Measurements from ENCODE around the gene ZNF771.
"Not testable (repeated sequence)": the region's sequence is repeated elsewhere in the genome, so short reads cannot be mapped to it uniquely, and the experiment has no call there.

Gene ZNF771

DNA sequence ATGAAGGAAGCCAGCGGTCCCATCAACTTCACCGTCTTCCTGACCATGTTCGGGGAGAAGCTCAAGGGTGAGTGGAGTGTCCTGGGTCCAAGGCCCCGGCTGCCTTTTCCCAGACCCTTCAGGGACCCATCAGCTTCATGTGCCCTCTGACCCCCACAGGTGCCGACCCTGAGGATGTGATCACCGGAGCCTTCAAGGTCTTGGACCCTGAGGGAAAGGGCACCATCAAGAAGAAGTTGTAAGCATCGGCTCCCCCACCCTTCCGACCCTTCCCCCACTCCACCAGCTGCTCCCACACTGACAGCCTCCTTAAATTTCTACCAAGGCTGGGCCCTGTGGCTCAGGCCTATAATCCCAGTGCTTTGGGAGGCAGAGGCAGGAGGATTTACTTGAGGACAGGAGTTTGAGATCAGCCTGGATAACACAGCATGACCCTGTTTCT is 30.9 kb upstream of the ZNF771 start:
- no peak for DNase-seq (ENCODE audit: low spot score)

DNA sequence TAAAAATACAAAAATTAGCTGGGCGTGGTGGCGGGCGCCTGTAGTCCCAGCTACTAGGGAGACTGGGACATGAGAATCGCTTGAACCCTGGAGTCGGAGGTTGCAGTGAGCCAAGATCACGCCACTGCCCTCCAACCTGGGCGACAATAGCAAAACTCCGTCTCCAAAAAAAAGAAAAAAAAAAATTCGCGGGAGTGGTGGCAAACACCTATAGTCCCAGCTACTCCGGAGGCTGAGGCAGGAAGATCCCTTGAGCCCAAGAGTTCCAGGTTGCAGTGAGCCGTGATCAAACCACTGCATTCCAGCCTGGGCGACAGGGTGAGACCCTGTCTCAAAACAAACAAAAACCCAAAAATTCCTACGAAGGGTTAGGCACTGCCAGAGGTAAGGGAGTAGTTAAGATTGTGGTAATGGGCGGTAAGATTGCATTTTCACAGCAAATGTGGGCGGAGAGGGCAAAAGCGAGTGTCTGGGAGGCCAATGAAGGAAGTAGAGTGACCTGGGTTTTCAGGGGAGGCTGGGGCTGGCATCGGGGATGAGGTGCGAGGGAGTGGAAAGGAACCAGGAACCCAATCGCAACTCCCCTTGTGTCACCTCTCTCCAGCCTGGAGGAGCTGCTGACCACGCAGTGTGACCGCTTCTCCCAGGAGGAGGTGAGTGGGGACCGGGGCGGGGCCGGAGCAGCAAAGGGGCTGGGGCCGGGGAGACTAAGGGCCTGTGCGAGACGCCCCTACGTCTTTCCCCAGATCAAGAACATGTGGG is 30.2 kb upstream of the ZNF771 start:
- DNase-seq (ENCODE audit: low spot score): no peak

DNA sequence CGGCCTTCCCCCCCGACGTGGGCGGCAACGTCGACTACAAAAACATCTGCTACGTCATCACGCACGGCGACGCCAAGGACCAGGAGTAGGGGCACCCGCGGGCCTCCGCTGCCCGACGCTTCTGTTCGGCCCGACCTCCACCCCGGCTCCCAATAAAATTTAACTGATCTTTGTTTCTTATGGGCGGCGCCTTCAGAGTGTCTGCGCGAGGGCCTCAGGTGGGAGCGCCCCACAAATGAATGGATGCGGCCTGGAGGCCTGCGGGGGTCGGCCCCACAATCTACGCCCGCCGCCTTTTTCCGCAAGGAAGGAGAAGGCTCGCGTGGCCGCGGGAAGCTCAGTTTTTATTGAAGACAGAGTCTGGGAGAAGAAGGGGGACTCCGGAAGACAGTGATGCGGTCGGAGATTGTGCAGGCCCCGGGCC is 29.6 kb upstream of the ZNF771 start:
- no peak for DNase-seq (ENCODE audit: low spot score)

DNA sequence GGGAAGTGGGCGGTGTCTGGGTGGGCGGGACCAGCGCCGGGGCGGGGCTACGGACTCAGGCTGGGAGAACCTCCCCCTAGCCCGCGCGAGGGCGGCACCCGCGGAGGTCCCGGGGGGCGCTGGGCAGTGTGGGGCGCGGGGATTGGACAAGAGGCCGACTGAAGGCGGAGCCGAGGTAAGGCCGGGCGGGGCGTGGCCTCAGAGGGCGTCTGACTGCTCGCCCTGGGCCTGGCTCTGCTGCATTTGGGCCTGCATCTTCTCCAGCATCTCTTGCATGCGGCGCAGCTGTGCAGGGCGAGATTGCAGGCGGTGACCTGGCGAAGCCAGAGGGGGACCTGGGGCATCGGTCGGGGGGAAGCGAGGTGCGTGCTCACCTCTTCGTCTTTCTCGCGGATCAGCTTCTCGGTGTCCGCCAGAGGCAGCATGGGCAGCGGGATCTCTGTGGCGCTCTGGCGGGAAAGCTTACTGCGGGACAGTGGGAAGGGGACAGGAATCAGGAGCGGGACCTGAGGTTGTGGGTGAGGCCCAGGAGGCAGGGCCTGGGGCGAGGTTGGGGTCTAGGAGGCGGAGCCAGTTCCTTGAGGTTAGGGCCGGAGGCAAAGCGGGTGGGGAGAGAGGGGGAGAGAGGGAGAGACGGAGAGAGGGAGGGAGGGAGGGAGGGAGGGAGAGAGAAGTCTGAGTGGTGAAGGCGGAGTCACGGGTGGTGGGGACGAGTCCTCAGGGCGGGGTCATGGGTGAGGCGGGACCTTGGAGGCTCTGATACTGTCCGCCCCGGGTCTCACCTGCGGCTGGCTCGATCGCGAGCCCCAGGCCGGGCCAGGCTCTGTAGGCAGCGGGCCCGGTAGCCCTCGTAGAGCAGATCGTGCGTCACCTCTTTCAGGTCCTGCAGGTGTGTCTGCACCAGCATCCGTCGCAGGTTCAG is 28.9 kb upstream of the ZNF771 start:
- DNase-seq (ENCODE audit: low spot score): peak; percentile 86

DNA sequence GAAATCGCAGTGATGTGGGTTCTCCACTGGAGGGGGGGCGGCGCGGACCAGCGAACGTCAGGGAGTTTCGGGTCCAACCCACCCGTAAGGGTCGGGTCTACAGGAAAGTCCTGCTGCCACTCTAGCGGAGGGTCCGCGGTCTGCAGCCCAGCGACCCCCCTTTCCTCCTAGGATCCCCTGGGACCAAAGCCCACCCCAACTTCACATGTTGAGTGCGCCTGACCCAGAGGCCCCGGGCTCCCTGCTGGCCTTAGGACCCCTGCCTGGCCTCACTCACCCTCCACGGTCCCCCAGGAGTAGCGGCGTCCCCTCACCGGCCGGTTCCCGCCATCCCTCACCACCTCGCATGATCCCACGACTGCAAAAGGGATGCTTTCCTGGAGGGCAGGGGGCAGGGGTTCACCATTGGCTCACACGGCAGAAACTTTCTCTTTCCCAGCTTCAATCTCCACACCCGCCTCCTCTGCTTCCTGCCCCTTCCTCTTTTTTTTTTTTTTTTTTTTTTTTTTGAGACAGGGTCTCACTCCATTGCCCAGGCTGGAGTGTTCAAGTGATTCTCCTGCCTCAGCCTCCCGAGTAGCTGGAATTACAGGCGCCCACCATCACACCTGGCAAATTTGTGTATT is 28.1 kb upstream of the ZNF771 start:
- DNase-seq (ENCODE audit: low spot score): no peak

DNA sequence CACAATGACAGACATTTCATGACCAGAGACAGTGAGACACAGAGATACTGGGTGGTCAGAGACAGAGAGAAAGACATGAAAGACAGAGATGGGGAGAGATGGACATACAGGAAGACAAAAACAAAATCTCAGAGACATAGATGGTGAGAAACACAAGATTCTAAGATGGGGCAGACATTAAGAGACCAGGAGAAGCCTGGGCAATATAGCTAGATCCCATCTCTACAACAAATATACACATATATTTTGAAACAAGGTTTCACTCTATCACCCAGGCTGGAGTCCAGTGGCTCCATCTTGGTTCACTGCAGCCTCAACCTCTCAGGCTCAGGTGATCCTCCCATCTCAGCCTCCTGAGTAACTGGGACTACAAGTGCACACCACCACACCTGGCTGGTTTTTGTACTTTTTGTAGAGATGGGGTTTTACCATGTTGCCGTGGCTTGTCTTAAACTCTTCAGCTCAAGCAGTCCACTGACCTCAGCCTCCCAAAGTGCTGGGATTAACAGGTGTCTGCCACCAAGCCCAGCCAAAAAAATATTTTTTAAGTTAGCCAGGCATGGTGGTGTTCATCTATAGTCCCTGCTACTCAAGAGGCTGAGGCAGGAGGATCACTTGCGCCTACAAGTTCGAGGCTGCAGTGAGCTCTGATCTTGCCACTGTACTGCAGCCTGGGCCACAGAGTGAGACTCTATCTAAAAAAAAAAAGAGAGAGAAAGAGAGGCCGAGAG is 27.2 kb upstream of the ZNF771 start:
- DNase-seq (ENCODE audit: low spot score): no peak

DNA sequence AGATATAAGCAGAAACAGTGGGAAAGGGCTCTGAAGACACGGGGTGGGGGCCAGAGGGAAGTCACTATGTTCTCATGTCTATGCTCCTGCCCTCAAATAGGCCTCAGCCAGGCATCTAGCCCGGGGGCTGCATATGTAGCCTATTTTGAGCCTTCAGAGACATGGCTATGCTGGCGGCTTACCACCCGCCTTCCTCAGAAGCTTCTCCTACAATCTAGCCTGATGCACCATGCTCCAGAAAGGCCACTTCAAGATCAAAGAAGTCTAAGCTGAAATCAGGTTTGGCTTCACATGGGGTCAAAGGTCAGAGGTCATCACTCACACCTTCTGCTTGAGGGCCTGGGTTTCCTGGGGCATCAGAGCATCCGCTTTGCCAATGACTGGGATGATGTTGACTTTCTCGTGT is 26.6 kb upstream of the ZNF771 start:
- DNase-seq (ENCODE audit: low spot score): no peak

DNA sequence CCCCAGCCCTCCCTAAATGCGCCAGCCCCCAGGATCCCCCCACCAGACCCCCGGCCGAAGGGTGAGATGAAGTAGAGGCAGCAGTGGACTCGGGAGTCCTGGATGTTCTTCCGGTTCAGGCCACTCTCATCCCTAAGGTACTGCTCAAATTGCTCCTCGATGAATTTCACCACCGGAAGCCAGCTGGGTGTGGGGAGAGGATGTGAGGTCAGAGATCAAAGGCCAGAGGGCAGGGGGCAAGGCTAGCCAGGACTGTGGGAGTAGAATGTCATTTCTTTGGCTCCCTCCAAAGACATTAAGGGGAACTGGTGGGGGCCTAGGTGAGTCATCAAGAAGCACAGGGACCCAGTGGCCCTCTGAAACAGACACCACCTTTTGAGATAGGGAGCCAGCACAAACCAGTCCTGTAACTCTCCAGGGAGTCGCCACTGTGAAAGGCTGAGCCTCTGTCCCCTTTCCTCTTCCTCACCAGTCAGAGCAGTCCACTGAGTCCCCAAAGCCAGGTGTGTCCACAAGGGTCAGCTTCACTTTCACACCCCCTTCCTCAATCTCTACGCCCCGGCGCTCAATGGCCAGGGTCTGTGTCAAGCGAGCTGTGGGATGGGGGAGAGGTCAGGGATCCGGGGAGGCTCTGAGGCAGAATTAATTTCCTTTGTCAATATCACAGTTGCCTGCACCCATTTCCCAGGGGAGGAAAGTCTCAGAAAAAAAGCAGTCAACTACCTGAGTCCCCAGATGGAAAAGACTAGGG is 25.9 kb upstream of the ZNF771 start:
- no peak for DNase-seq (ENCODE audit: low spot score)

DNA sequence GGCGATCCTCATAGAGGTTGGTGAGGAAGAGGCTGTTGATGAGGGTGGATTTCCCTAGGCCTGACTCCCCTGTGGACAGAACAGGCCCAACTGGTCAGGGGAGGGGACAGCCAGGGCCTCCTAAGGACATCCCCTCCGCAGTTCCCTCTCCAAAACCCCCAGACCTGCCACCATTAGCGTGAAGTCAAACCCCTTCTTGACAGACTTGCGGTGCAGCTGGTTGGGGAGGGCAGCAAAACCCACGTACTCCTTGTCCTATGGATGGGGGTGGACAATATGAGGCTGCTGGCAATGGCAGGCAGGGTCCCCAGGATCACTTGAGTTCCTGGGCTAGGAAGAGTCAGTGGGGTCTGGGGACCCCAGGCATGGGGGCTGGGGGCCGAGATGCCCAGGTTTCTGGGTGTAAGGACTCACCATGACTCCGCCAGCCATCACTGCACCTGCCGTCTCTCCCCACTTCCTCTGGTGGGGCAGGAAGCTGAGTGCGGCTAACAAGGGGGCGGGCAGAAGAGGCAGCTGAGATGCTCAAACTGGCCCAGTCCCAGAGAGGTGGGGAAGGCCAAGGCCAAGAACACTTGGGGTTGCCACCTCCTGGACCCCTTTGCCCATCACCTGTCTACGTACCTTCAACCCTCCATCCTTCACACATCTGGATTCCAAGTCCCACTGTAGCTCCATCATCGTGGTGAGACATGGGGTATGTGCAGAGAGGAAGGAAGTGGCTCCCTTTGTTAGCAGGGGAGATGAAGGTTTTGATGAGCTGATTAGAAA is 25.1 kb upstream of the ZNF771 start, which contains the start of gene SEPTIN1:
Gene SEPTIN1, minus strand, starts transcription at position 451 of the 771 bp plus-strand sequence. Its CDS starts 19 bp downstream, at position 432.
- DNase-seq (ENCODE audit: low spot score): no peak

DNA sequence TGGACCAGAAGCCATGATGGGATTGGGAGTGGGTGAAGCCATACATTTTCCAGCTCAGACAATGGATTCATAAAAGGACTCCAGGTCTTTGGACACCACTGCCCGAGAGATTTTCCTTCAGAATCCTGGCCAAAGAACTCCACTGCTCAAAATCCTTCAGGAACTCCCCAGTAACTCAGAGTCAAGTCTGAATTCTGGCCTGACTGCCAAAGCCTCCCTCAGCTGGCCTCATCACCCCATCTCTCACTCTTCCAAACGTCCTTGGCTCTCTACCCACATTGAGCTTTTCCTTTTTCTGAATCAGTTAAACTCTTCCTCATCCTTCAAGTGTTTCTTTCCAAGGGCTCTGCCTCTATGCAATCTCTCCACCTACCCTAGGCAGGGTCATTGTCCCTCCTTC is 23.9 kb upstream of the ZNF771 start:
- no peak for DNase-seq (ENCODE audit: low spot score)

DNA sequence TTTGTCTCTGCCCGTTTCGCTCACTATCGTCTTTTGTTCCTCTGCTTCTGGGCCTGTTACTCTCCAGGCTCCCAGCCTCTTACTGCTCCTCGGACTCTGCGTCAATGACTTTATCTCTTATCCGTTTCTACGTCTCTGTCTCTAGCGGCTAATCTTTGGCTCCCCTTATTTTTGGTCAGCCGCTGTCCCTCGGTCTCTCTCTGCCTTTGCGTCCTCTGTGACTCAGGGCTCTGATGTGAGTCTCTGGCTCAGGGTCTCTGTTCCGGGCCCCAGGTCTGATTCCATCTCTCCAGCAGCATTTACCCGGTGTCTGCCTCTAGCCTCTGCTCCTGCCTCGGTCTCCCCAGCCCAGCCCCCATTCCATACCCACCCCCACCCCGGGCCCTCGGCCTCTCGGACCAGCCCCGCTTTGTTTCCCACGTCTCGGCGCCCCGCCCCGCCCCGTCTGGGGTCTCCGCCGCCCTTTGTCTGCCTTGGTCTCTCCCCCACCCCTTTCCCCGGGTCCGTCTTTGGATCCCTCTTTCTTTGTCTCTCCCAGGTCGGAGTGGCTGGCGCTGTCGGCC is 12.7 kb upstream of the ZNF771 start:
- DNase-seq (ENCODE audit: low spot score): no peak

DNA sequence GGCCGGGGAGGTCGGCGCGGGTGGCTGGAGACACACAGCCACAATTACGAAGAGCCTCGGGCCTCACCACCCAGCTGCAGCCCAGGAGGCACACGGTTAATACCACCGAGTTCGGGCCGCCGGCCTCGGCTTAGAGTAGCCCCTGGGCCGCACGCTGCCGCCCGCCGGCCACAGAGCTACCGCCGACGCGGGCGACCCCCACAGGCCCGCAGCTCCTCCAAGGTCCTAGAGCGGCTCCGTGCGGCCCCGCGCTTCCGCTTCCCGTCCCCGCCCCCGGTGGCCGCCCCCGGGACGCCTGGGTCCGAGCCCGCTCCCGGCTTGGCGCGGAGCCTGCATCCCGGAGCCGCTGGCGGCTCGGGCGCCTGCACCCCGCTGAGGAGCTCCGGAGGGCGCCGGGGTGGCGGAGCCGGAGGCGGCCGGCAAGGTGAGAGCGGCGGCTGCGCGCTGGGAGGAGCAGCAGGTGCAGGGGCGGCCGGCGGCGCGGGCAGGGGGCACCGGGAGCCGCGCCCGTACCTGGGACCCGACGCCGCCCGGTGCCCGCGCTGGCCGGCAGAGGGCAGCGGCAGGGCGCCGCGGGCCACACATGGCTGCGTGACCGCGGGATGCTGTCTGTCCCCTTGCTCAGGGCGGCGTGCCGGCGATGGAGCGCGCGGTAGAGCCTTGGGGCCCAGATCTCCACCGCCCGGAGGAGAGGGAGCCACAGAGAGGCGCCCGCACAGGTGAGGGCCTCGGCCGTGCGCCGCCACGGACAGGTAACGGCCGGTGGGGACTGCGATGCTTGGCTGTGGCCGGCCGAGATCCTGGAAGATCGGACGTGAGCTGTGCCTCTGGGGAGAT is 12.0 kb upstream of the ZNF771 start, which contains the start of gene ZNF48:
Gene ZNF48, plus strand, starts transcription at position 266 of the 837 bp plus-strand sequence. Its CDS starts 375 bp downstream, at position 641.
- peak; percentile 76 for DNase-seq (ENCODE audit: low spot score)

DNA sequence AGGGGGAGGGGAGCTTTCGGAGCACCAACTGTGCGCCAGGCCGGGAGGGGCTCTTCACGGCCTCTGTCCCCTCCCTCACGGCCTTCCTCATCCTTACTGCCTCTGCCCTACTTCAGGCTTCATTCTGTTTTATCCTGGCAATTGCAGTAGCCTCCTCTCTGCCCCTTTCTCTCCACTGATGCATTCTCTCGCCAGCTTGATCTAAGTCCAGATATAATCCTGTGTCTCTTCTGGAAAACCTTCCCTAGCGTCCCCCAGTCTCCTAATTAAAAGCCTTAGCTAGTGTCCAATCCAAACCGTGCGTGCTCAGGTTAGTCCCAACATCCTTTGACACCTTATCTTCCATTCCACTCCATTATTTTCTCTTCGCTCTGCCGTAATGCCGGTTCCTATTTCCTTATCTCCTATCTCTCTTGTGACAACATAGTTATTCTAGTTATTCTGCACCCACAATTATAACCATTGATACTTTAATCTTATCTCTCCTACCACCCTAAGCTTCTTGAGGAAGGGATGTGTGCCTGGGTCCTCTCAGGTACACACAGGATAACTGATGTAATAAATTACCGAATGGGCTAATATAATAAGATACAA is 11.3 kb upstream of the ZNF771 start:
- DNase-seq (ENCODE audit: low spot score): no peak

DNA sequence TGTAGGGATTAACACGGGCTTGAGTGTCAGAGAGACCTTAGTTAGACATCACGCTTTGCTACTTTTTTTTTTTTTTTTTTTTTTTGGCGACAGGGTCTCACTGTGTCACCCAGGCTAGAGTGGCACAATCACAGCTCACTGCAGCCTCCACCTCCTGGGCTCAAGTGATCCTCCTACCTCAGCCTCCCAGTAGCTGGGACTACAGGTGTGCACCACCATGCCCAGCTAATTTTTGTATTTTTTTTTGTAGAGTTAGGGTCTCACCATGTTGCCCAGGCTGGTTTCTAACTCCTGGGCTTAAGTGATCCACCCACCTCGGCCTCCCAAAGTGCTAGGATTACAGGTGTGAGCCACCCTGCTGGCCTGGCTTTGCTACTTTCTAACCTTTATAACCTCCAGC is 10.8 kb upstream of the ZNF771 start:
- not testable (repeated sequence) for DNase-seq (ENCODE audit: low spot score)

DNA sequence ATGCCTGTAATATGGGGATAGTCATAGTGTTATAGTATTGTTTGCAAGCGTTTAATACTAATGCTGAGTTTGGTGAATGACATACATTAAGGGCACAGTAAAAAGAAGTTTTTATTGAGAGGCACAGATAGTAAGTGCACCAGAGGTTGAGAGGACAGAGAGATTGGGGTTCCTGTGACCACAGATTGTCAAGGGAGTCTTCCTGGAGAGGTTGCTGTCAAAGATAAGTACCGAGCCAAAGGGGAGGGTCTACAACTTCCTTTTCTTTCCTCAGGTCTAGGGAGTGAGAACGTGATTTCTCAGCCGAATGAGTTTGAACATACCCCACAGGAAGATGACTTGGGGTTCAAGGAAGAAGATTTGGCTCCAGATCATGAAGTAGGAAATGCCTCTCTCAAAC is 10.3 kb upstream of the ZNF771 start:
- DNase-seq (ENCODE audit: low spot score): no peak

DNA sequence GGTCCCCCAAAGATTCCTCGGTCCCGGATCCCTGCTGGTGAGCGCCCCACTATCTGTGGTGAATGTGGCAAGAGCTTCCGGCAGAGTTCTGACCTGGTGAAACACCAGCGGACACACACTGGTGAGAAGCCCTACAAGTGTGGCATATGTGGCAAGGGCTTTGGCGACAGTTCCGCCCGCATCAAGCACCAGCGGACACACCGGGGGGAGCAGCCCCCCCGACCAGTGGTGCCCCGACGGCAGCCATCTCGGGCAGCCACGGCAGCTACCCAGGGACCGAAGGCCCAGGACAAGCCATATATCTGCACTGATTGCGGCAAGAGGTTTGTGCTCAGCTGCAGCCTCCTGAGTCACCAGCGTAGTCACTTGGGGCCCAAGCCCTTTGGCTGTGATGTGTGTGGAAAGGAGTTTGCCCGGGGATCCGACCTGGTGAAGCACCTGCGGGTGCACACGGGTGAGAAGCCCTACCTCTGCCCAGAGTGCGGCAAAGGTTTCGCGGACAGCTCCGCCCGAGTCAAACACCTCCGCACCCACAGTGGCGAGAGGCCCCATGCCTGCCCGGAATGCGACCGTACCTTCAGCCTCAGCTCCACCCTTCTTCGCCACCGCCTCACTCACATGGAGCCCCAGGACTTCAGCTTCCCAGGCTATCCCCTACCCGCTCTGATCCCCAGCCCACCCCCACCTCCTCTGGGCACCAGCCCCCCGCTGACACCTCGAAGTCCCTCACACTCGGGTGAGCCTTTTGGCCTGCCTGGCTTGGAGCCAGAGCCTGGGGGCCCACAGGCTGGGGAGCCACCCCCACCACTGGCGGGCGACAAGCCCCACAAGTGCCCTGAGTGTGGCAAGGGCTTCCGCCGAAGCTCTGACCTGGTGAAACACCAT is 9.4 kb upstream of the ZNF771 start:
- no peak for DNase-seq (ENCODE audit: low spot score)

DNA sequence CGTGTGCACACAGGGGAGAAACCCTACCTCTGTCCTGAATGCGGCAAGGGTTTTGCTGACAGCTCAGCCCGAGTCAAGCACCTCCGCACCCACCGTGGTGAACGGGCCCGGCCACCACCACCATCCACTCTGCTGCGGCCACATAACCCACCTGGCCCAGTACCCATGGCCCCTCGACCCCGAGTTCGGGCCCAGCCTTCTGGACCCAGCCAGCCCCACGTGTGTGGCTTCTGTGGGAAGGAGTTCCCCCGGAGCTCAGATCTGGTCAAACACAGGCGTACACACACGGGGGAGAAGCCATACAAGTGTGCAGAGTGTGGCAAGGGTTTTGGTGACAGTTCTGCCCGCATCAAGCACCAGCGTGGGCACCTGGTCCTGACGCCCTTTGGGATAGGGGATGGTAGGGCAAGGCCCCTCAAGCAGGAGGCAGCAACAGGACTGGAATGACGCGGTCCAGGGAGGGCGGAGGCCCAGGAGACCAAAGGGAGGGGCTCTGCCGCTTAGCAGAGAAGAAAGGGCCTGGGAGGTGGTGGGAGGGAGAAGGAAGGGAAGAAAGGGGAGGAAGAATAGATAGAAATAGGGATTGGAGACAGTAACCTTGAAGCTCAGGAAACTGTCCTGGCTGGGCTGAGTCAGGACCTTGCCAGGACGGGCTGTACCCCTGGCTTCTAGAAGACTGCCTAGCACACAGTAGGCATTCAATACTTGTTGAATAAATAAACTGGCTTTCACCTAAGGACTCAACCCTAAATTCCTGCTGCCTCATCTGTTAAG is 8.6 kb upstream of the ZNF771 start:
- DNase-seq (ENCODE audit: low spot score): no peak

Measured in HuH-7 (cell line).